Heart right ventricle (tissue), 16 donors: ENCODE results near the gene TNIP1. TPM values are rescaled to one million over a fixed set of nuclear protein-coding genes. Genes with fewer than 3 reads are reported as not detected.

Source experiments
- ATAC-seq, 8 donors: fragments of 200-7000 bp; cut with Tn5 transposase; one replicate each; pipeline ENCODE4 v1.9.1; 2020; ENCODE audit warnings: mild to moderate bottlenecking in 8 of 8, moderate library complexity in 8 of 8, moderate number of reproducible peaks in 1 of 8
- DNase-seq, 2 donors: peaks; one replicate each; pipeline ENCODE4 v3.0.0-alpha.2; 2020
- H3K27ac ChIP-seq, 10 donors: fragments of 200-600 bp; sonication (generic) in 2 of 10; one replicate each; pipeline versions ENCODE4 v1.5.0 to v1.8.0; 2020 to 2022; ENCODE audit warnings: mild to moderate bottlenecking in 3 of 10
- H3K27me3 ChIP-seq, 7 donors: fragments of 200-600 bp; one replicate each; pipeline ENCODE4 v1.8.0; 2021 to 2022; ENCODE audit warnings: mild to moderate bottlenecking in 2 of 7
- H3K36me3 ChIP-seq, 9 donors: fragments of 200-600 bp; sonication (generic) in 1 of 9; one replicate each; pipeline versions ENCODE4 v1.5.0 to v1.8.0; 2020 to 2022; ENCODE audit warnings: mild to moderate bottlenecking in 2 of 9
- H3K4me1 ChIP-seq, 9 donors: fragments of 200-600 bp; sonication (generic) in 1 of 9; one replicate each; pipeline versions ENCODE4 v1.5.0 to v1.8.0; 2020 to 2022; ENCODE audit warnings: mild to moderate bottlenecking in 4 of 9
- H3K4me3 ChIP-seq, 10 donors: fragments of 200-600 bp; sonication (generic) in 2 of 10; one replicate each; pipeline versions ENCODE4 v1.5.0 to v1.8.0; 2020 to 2022; ENCODE audit warnings: mild to moderate bottlenecking in 7 of 10, moderate library complexity in 2 of 10
- H3K9me3 ChIP-seq, 11 donors: fragments of 200-600 bp in 10 of 11; sonication (generic) in 2 of 11; one replicate each; pipeline versions ENCODE4 v1.5.0 to v1.8.0; 2013 to 2022; ENCODE audit warnings: mild to moderate bottlenecking in 2 of 11, control low read depth in 1 of 11, moderate library complexity in 1 of 11
- WGBS, 2 donors: extraction: QIAGEN DNeasy Blood & Tissue Kit; methylation state at CpG; one replicate each; pipeline ENCODE4 v1.1.7; 2013; ENCODE audit warnings: inconsistent platforms in 1 of 2; 5-methylcytosine and 5-hydroxymethylcytosine counted together
- intact Hi-C, 10 donors: fragments of 100-400 bp; cut with DNase I; formaldehyde crosslinking; loops; one replicate each; pipeline versions ENCODE4 v1.11.1 to v1.14.2; 2022
- polyA plus RNA-seq, 2 donors: library from polyadenylated mRNA; stranded (reverse); fragments of 200-250 nt; gene quantifications; one replicate each; pipeline ENCODE4 v1.2.3, GENCODE V29; 2013
- total RNA-seq, 10 donors: library from RNA; stranded (reverse); fragmentation: NEBNext Ultra II Directional in 3 of 10; extraction: Animal tissue kit (Norgen Biotek cat#: 25700) in 3 of 10; gene quantifications; one replicate each; pipeline versions ENCODE4 v1.2.1 to v1.2.4, GENCODE V29; 2021 to 2023
- TF ChIP-seq, protein P1 (sequence below), 9 donors: fragments of 200-600 bp; sonication (generic) in 2 of 9; IDR thresholded peaks; one replicate each; pipeline versions ENCODE4 v1.5.0 to v1.8.0; 2021 to 2022; ENCODE audit warnings: antibody characterized with exemption in 9 of 9, mild to moderate bottlenecking in 5 of 9, moderate library complexity in 1 of 9
- donor health status: Arrhythmogenic right ventricular cardiomyopathy.
- donor health status: ischemic (EF 13 %, LVEDD 7.1; RV severe dilation, severe dysfunction).
- donor health status: healthy with polysubstance abuse.
- donor health status: DM: no; HTN: yes; CAD: no.
- donor health status: DM: no; HTN: no; CAD: no.
- donor health status: ischemic (EF 25% LVEDD 6.9; RV normal size, moderate dysfunction).
- donor health status: ischemic (EF 25% LVEDD 5.7; RV mildly dilated, moderate dysfunction).
- donor health status: healthy.
- donor health status: DM: yes; HTN: yes; CAD: no.
- donor health status: Ischemic cardiomyopathy.
- donor health status: ischemic (EF 35%, LVEDD 5.7; RV mildly dilated, moderate dysfunction).
- donor health status: nonischemic (EF 11% LVEDD 7.7; RV severe dilation, severe dysfunction).
- donor health status: DM: yes; HTN: yes; CAD: no.
- donor health status: PGD.
- donor health status: ischemic (EF 29% LVEDD 5.4; RV normal size, mild dysfunction).
- donor health status: nonischemic (EF 23%, LVEDD 6.1; RV moderate dilation, normal function).

The TNIP1 gene
- total and polyA plus RNA-seq, 12 donors = 63.8 to 130 (median 124) TPM

DNA sequence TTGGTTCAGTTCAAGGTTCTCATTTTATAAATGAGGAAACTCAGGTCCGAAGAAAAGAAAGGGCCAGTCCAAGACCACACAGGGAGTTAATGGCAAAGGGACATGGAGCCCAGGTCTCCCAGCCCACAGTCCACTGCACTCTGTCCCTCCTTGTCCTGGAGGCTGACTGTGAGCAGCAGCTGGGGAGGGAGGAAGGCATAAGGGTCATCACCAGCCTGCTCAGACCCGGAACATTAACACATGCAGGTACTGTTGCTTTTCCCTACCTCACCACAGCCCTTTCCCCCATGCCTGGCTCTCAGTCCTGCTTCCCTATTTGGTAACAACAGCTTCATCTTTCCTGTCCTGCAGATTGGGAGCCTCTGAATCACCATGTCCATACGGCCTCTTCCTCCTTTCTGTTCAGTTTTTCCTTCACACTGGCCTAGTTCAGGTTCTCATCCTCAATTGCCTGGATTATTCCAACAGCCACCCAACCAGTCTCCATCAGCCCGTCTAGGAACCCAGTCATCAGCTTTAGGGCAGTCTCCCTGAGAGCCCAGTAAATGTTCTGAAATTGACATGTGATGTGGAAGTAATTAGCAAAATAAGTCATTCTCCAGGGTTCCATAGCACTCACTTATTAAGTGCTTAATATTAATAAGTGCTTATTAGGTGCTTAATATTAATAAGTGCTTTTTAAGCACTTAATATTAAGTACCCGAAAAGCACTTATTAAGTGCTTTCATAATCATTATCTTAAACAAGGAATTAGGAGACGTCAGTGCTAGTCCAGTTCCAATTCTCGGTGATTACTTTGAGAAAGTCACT lies 56.2 kb downstream of the TNIP1 start:
- H3K4me3 ChIP-seq = peak overlapping the region in 2 of 10 donors; percentile 13 to 81
- peaks cover 0 to 52% (median 23%) of the 10 kb centered on the region in 9 donors for H3K36me3 ChIP-seq
- H3K27ac ChIP-seq = peak overlapping the region; percentile 76 to 96 (median 92)
- 75 to 78% methylated on average over 7 of the region's 7 CpGs for WGBS, 2 donors
- no peaks in the 10 kb centered on the region for H3K9me3 ChIP-seq
- intact Hi-C loops = no loop called here
- peaks cover 38 to 96% (median 79%) of the 10 kb centered on the region in 9 donors for H3K4me1 ChIP-seq
- ATAC-seq (no peak), DNase-seq (no peak)
- TF ChIP-seq, protein P1, sequence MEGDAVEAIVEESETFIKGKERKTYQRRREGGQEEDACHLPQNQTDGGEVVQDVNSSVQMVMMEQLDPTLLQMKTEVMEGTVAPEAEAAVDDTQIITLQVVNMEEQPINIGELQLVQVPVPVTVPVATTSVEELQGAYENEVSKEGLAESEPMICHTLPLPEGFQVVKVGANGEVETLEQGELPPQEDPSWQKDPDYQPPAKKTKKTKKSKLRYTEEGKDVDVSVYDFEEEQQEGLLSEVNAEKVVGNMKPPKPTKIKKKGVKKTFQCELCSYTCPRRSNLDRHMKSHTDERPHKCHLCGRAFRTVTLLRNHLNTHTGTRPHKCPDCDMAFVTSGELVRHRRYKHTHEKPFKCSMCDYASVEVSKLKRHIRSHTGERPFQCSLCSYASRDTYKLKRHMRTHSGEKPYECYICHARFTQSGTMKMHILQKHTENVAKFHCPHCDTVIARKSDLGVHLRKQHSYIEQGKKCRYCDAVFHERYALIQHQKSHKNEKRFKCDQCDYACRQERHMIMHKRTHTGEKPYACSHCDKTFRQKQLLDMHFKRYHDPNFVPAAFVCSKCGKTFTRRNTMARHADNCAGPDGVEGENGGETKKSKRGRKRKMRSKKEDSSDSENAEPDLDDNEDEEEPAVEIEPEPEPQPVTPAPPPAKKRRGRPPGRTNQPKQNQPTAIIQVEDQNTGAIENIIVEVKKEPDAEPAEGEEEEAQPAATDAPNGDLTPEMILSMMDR (IDR thresholded peaks at IDR 0.05) = no peak
- no peaks in the 10 kb centered on the region for H3K27me3 ChIP-seq

DNA sequence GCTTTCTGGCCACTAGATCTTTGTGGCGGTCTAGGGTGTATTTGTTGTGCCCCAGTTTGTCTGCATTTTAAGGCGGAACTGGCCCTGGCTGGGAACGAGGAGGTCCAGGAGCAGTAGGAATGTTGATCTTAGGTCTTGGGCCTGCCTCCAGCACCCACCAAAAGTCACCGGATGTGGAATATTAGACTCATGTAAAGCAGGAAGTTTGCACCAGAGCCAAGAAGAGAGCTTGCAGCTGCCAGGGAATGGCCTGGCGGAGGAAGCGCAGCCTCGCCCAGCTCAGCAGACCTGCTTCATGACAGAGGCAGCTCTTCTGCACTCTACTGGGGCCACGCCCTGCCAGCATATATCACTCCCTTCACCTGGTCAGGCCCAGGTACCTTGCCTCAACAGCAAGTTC lies 57.2 kb downstream of the TNIP1 start:
- TF ChIP-seq, protein P1 (IDR thresholded peaks at IDR 0.05) = no peak
- H3K27ac ChIP-seq = peak overlapping the region; percentile 76 to 96 (median 92)
- 28 to 29% methylated on average over 8 of the region's 8 CpGs for WGBS, 2 donors
- ATAC-seq (peak; percentile 32 to 64 (median 41)), DNase-seq (peak; percentile 70 to 77)
- peak overlapping the region in 4 of 10 donors; percentile 2 to 87 (median 44) for H3K4me3 ChIP-seq
- peaks cover 0 to 42% (median 15%) of the 10 kb centered on the region in 9 donors for H3K36me3 ChIP-seq
- no peaks in the 10 kb centered on the region for H3K9me3 ChIP-seq
- no peaks in the 10 kb centered on the region for H3K27me3 ChIP-seq
- intact Hi-C loops = loop anchor here in 1 of 10 donors (2.0 kb wide), 1 partner anchor 19 kb away; no protein-coding TSS in a partner anchor
- peaks cover 38 to 96% (median 85%) of the 10 kb centered on the region in 9 donors for H3K4me1 ChIP-seq

DNA sequence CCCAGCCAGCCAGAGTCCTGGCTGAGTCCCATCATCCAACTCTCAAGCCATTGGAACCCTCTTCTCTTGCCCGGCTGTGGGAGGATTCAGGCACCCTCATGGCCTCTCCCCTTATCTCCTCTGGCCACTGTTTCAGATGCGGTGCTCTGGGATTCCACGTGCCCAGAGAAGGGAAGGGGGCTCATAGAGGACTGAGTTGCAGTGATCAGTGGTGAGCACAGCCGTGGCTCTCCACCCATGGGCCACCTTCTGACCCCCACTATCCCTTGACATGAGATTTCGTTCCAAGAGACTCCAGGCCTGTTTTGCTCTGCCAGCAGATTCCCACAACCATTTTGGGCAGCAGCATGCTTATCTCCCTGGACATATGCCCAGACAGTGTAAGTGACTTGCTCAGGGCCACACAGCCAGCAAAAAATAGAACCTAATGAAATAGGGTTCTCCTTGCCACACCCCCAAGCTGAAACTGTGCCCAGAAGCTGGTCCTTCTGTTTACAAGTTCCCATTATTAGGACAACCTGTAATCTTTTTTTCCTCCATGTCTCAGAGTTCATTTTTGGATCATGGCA lies 57.7 kb downstream of the TNIP1 start:
- TF ChIP-seq, protein P1 (IDR thresholded peaks at IDR 0.05) = no peak
- H3K4me3 ChIP-seq = peak overlapping the region in 4 of 10 donors; percentile 68 to 87 (median 82)
- peaks cover 0 to 37% (median 10%) of the 10 kb centered on the region in 9 donors for H3K36me3 ChIP-seq
- peak; percentile 58 to 85 for DNase-seq
- no peaks in the 10 kb centered on the region for H3K27me3 ChIP-seq
- H3K9me3 ChIP-seq = no peaks in the 10 kb centered on the region
- intact Hi-C loops = loop anchor here in 1 of 10 donors (2.0 kb wide), 1 partner anchor 18 kb away; no protein-coding TSS in a partner anchor
- peaks cover 38 to 92% (median 83%) of the 10 kb centered on the region in 9 donors for H3K4me1 ChIP-seq
- ATAC-seq = peak; percentile 22 to 75 (median 58)
- 15% methylated on average over 5 of the region's 5 CpGs for WGBS, 2 donors
- peak overlapping the region; percentile 76 to 96 (median 92) for H3K27ac ChIP-seq

DNA sequence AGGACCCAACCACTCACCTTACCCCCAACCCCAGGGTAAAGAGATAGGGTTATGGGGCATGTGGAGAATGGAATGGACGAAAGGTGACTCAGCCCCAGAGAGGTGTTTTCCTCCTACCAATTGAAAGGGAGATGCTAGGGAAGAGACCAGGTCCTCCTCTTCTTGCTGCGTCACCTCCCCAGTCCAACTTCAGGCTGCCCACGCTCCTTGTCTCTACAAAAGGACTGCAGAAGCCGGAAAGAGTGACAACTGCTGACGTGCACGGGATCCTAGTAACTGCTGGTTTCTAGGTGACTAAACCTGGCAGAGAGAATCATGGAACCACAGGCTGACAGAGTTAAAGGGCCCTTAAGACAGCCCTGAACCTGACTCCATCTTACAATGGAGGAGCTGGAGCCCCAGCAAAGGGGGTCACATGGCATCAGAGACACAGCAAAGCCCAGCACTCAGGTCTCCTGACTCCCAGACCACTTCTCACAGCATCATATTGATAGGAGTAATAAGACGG lies 58.3 kb downstream of the TNIP1 start:
- intact Hi-C loops = loop anchor here in 1 of 10 donors (2.0 kb wide), 1 partner anchor 18 kb away; no protein-coding TSS in a partner anchor

More for the DNA sequence above, 58.3 kb downstream of the TNIP1 start:
- WGBS, 2 donors = 49 to 56% methylated on average over 7 of the region's 7 CpGs
- H3K36me3 ChIP-seq = peaks cover 0 to 31% (median 4%) of the 10 kb centered on the region in 9 donors
- peak in 6 of 8 donors; percentile 7 to 61 (median 37) for ATAC-seq
- peak overlapping the region; percentile 76 to 96 (median 92) for H3K27ac ChIP-seq
- H3K27me3 ChIP-seq = no peaks in the 10 kb centered on the region
- H3K4me3 ChIP-seq = peak overlapping the region in 9 of 10 donors; percentile 66 to 87 (median 80)
- peak in 1 of 2 donors; percentile 54 for DNase-seq
- peaks cover 38 to 90% (median 77%) of the 10 kb centered on the region in 9 donors for H3K4me1 ChIP-seq
- H3K9me3 ChIP-seq = no peaks in the 10 kb centered on the region
- TF ChIP-seq, protein P1 (IDR thresholded peaks at IDR 0.05) = no peak
